Heart right ventricle (tissue), 16 donors: Measurements from ENCODE around the gene TCF4. TPM values are rescaled to one million over a fixed set of nuclear protein-coding genes. Genes with fewer than 3 reads are reported as not detected.

Experiments
- ATAC-seq, 8 donors: fragments of 200-7000 bp; cut with Tn5 transposase; one replicate each; pipeline ENCODE4 v1.9.1; 2020; ENCODE audit warnings: mild to moderate bottlenecking in 8 of 8, moderate library complexity in 8 of 8, moderate number of reproducible peaks in 1 of 8
- DNase-seq, 2 donors: peaks; one replicate each; pipeline ENCODE4 v3.0.0-alpha.2; 2020
- H3K27ac ChIP-seq, 10 donors: fragments of 200-600 bp; sonication (generic) in 2 of 10; one replicate each; pipeline versions ENCODE4 v1.5.0 to v1.8.0; 2020 to 2022; ENCODE audit warnings: mild to moderate bottlenecking in 3 of 10
- H3K27me3 ChIP-seq, 7 donors: fragments of 200-600 bp; one replicate each; pipeline ENCODE4 v1.8.0; 2021 to 2022; ENCODE audit warnings: mild to moderate bottlenecking in 2 of 7
- H3K36me3 ChIP-seq, 9 donors: fragments of 200-600 bp; sonication (generic) in 1 of 9; one replicate each; pipeline versions ENCODE4 v1.5.0 to v1.8.0; 2020 to 2022; ENCODE audit warnings: mild to moderate bottlenecking in 2 of 9
- H3K4me1 ChIP-seq, 9 donors: fragments of 200-600 bp; sonication (generic) in 1 of 9; one replicate each; pipeline versions ENCODE4 v1.5.0 to v1.8.0; 2020 to 2022; ENCODE audit warnings: mild to moderate bottlenecking in 4 of 9
- H3K4me3 ChIP-seq, 10 donors: fragments of 200-600 bp; sonication (generic) in 2 of 10; one replicate each; pipeline versions ENCODE4 v1.5.0 to v1.8.0; 2020 to 2022; ENCODE audit warnings: mild to moderate bottlenecking in 7 of 10, moderate library complexity in 2 of 10
- H3K9me3 ChIP-seq, 11 donors: fragments of 200-600 bp in 10 of 11; sonication (generic) in 2 of 11; one replicate each; pipeline versions ENCODE4 v1.5.0 to v1.8.0; 2013 to 2022; ENCODE audit warnings: mild to moderate bottlenecking in 2 of 11, control low read depth in 1 of 11, moderate library complexity in 1 of 11
- WGBS, 2 donors: extraction: QIAGEN DNeasy Blood & Tissue Kit; methylation state at CpG; one replicate each; pipeline ENCODE4 v1.1.7; 2013; ENCODE audit warnings: inconsistent platforms in 1 of 2; 5-methylcytosine and 5-hydroxymethylcytosine counted together
- intact Hi-C, 10 donors: fragments of 100-400 bp; cut with DNase I; formaldehyde crosslinking; loops; one replicate each; pipeline versions ENCODE4 v1.11.1 to v1.14.2; 2022
- polyA plus RNA-seq, 2 donors: library from polyadenylated mRNA; stranded (reverse); fragments of 200-250 nt; gene quantifications; one replicate each; pipeline ENCODE4 v1.2.3, GENCODE V29; 2013
- total RNA-seq, 10 donors: library from RNA; stranded (reverse); fragmentation: NEBNext Ultra II Directional in 3 of 10; extraction: Animal tissue kit (Norgen Biotek cat#: 25700) in 3 of 10; gene quantifications; one replicate each; pipeline versions ENCODE4 v1.2.1 to v1.2.4, GENCODE V29; 2021 to 2023
- TF ChIP-seq, protein P1 (sequence below), 9 donors: fragments of 200-600 bp; sonication (generic) in 2 of 9; IDR thresholded peaks; one replicate each; pipeline versions ENCODE4 v1.5.0 to v1.8.0; 2021 to 2022; ENCODE audit warnings: antibody characterized with exemption in 9 of 9, mild to moderate bottlenecking in 5 of 9, moderate library complexity in 1 of 9
- donor health status: Arrhythmogenic right ventricular cardiomyopathy.
- donor health status: ischemic (EF 13 %, LVEDD 7.1; RV severe dilation, severe dysfunction).
- donor health status: healthy with polysubstance abuse.
- donor health status: DM: no; HTN: yes; CAD: no.
- donor health status: DM: no; HTN: no; CAD: no.
- donor health status: ischemic (EF 25% LVEDD 6.9; RV normal size, moderate dysfunction).
- donor health status: ischemic (EF 25% LVEDD 5.7; RV mildly dilated, moderate dysfunction).
- donor health status: healthy.
- donor health status: DM: yes; HTN: yes; CAD: no.
- donor health status: Ischemic cardiomyopathy.
- donor health status: ischemic (EF 35%, LVEDD 5.7; RV mildly dilated, moderate dysfunction).
- donor health status: nonischemic (EF 11% LVEDD 7.7; RV severe dilation, severe dysfunction).
- donor health status: DM: yes; HTN: yes; CAD: no.
- donor health status: PGD.
- donor health status: ischemic (EF 29% LVEDD 5.4; RV normal size, mild dysfunction).
- donor health status: nonischemic (EF 23%, LVEDD 6.1; RV moderate dilation, normal function).

Gene TCF4
- total and polyA plus RNA-seq, 12 donors, result 12.6 to 90.1 (median 65.5) TPM

DNA sequence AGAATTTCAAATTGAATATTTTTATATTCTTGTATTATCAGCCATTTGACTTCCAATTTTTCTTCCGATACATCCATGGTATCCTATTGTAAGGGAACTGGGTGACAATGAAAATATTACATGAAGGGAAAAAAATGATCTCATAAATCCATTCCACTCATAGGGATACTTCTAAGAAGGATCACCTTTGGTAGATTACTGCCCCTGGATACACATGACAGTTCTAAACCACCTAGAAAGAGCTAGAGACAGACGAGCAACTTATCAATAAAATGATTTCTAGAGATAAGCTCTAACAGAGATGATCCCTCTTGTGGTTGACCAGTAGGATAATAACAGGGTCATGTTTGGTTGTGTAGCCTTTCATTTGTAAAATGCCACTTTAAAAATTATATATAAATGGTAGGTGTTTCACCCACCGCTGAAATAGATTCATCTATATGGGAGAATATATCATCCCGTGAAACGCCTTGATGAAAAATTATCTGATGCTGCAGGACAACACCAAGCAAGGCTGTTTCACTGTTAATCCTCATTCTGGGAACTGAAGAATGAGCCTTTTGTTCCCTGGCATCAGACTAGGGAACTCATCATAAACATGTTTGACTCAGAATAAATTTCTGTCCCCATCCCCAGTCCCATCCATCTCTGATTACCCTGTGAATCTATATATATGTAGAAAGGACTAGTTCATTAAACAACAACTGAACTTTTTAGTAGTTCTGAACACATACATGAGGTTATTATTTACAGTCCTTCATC lies 180.0 kb downstream of the TCF4 start:
- TF ChIP-seq, protein P1, sequence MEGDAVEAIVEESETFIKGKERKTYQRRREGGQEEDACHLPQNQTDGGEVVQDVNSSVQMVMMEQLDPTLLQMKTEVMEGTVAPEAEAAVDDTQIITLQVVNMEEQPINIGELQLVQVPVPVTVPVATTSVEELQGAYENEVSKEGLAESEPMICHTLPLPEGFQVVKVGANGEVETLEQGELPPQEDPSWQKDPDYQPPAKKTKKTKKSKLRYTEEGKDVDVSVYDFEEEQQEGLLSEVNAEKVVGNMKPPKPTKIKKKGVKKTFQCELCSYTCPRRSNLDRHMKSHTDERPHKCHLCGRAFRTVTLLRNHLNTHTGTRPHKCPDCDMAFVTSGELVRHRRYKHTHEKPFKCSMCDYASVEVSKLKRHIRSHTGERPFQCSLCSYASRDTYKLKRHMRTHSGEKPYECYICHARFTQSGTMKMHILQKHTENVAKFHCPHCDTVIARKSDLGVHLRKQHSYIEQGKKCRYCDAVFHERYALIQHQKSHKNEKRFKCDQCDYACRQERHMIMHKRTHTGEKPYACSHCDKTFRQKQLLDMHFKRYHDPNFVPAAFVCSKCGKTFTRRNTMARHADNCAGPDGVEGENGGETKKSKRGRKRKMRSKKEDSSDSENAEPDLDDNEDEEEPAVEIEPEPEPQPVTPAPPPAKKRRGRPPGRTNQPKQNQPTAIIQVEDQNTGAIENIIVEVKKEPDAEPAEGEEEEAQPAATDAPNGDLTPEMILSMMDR (IDR thresholded peaks at IDR 0.05), result no peak
- H3K36me3 ChIP-seq, result no peaks in the 10 kb centered on the region
- H3K4me1 ChIP-seq, result peaks cover 0 to 40% (median 25%) of the 10 kb centered on the region in 9 donors
- peak overlapping the region in 2 of 10 donors; percentile 35 to 39 for H3K27ac ChIP-seq
- no peaks in the 10 kb centered on the region for H3K9me3 ChIP-seq
- 89 to 91% methylated on average over 5 of the region's 5 CpGs for WGBS, 2 donors
- no peaks in the 10 kb centered on the region for H3K27me3 ChIP-seq
- no peak for DNase-seq
- no peak overlapping the region for H3K4me3 ChIP-seq
- ATAC-seq, result no peak
- intact Hi-C loops, result loop anchor here in 6 of 10 donors (5.0 to 10.0 kb wide), 6 partner anchors 63 to 293 kb away; no protein-coding TSS in a partner anchor

GRCh38 chr18:55407191-55407590 lies 180.8 kb downstream of the TCF4 start:
- 91% methylated on average over 10 of the region's 10 CpGs for WGBS, 2 donors
- H3K4me1 ChIP-seq, result peaks cover 0 to 46% (median 33%) of the 10 kb centered on the region in 9 donors
- H3K27ac ChIP-seq, result peak overlapping the region in 3 of 10 donors; percentile 56 to 86 (median 81)

DNA sequence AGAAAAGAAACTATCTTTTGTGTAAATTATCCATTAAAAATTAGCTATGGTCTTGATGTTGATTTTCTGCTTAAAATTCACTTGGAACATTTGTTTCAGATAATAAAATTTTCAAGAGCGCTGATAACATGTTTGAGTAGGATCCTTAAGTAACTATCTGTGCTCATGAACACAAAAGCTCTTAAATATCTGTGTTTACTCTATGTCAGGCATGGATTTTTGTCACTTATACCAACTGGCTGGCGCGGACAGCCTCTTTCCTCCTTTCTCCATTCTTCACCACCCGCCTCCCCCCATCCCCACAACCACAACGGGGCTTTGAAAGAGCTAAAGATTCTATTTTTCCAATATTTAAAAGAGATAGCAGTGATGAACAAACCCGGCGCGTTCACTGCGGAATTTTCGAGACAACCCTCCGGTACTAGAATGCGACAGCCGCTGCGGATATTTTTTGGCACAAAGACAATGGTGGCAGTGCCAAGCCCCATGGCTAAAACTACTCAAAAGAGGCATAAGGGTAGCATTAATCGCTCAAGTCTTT lies 181.5 kb downstream of the TCF4 start:
- intact Hi-C loops, result loop anchor here in 6 of 10 donors (5.0 to 10.0 kb wide), 6 partner anchors 62 to 292 kb away; no protein-coding TSS in a partner anchor
- Histone ChIP-seq H3K4me3 (no peak overlapping the region), H3K36me3 (no peaks in the 10 kb centered on the region), H3K27me3 (no peaks in the 10 kb centered on the region), H3K4me1 (peaks cover 0 to 52% (median 38%) of the 10 kb centered on the region in 9 donors), H3K9me3 (no peaks in the 10 kb centered on the region), H3K27ac (peak overlapping the region in 9 of 10 donors; percentile 15 to 86 (median 65))
- TF ChIP-seq, protein P1 (IDR thresholded peaks at IDR 0.05), result no peak
- DNase-seq, result no peak
- 82 to 86% methylated on average over 15 of the region's 15 CpGs for WGBS, 2 donors
- no peak for ATAC-seq

More at GRCh38 chr18:55407191-55407590, 180.8 kb downstream of the TCF4 start:
- DNase-seq (no peak), ATAC-seq (no peak)
- Histone ChIP-seq H3K9me3 (no peaks in the 10 kb centered on the region), H3K27me3 (no peaks in the 10 kb centered on the region), H3K36me3 (no peaks in the 10 kb centered on the region), H3K4me3 (no peak overlapping the region)
- TF ChIP-seq, protein P1 (IDR thresholded peaks at IDR 0.05), result no peak
- intact Hi-C loops, result loop anchor here in 6 of 10 donors (5.0 to 10.0 kb wide), 6 partner anchors 62 to 292 kb away; no protein-coding TSS in a partner anchor

GRCh38 chr18:55405893-55406406 lies 182.0 kb downstream of the TCF4 start:
- intact Hi-C loops, result loop anchor here in 6 of 10 donors (5.0 to 10.0 kb wide), 6 partner anchors 61 to 291 kb away; no protein-coding TSS in a partner anchor
- Histone ChIP-seq H3K27me3 (no peaks in the 10 kb centered on the region), H3K9me3 (no peaks in the 10 kb centered on the region), H3K4me3 (no peak overlapping the region), H3K4me1 (peaks cover 0 to 58% (median 38%) of the 10 kb centered on the region in 9 donors), H3K36me3 (no peaks in the 10 kb centered on the region), H3K27ac (peak overlapping the region; percentile 24 to 86 (median 82))
- peak; percentile 82 to 95 for DNase-seq
- 26 to 35% methylated on average over 7 of the region's 7 CpGs for WGBS, 2 donors
- TF ChIP-seq, protein P1 (IDR thresholded peaks at IDR 0.05), result peak in 5 of 9 donors; percentile 10 to 39 (median 24)
- peak; percentile 80 to 92 (median 88) for ATAC-seq
